SK-N-SH treated with all-trans-retinoic acid at 6 μM for 48 hours (cell line): ENCODE measurements around the gene ADIPOR2.
A peak's percentile ranks its signal among the peaks of the same experiment; 100 is the strongest.

Experiments
- ATAC-seq: fragments of 200-7000 bp; cut with Tn5 transposase; 3 replicates; pipeline ENCODE4 v1.9.1; 2020; ENCODE audit warnings: mild to moderate bottlenecking, moderate library complexity
- CSDC2 ChIP-seq: fragments of 250-450 bp; sonication (Bioruptor Pico); IDR thresholded peaks from 2 replicates; pipeline ENCODE4 v1.5.0; 2020; ENCODE audit warnings: mild to moderate bottlenecking, moderate library complexity
- ESRRG ChIP-seq: fragments of 250-450 bp; sonication (Bioruptor Pico); IDR thresholded peaks from 2 replicates; pipeline ENCODE4 v1.6.1; 2021; ENCODE audit warnings: mild to moderate bottlenecking
- GLIS3 ChIP-seq: fragments of 250-450 bp; sonication (Bioruptor Pico); IDR thresholded peaks from 2 replicates; pipeline ENCODE4 v1.5.0; 2020; ENCODE audit warnings: mild to moderate bottlenecking, moderate library complexity
- ISL1 ChIP-seq: fragments of 250-450 bp; sonication (Bioruptor Pico); IDR thresholded peaks from 2 replicates; pipeline ENCODE4 v2.1.2; 2022; ENCODE audit warnings: mild to moderate bottlenecking, moderate library complexity
- OSR1 ChIP-seq: fragments of 250-450 bp; sonication (Bioruptor Pico); IDR thresholded peaks from 2 replicates; pipeline ENCODE4 v1.8.0; 2022; ENCODE audit warnings: moderate library complexity, mild to moderate bottlenecking, inconsistent platforms
- PPARA ChIP-seq: fragments of 250-450 bp; sonication (Bioruptor Pico); IDR thresholded peaks from 2 replicates; pipeline ENCODE4 v1.5.0; 2020; ENCODE audit warnings: mild to moderate bottlenecking, borderline replicate concordance
- RARB ChIP-seq: fragments of 250-450 bp; sonication (Bioruptor Pico); IDR thresholded peaks from 2 replicates; pipeline ENCODE4 v1.8.0; 2021; ENCODE audit warnings: mild to moderate bottlenecking, moderate library complexity
- SNAI2 ChIP-seq: fragments of 250-450 bp; sonication (Bioruptor Pico); IDR thresholded peaks from 2 replicates; pipeline ENCODE4 v1.5.0; 2020; ENCODE audit warnings: mild to moderate bottlenecking, moderate library complexity
- TCF4 ChIP-seq: fragments of 250-450 bp; sonication (Bioruptor Pico); IDR thresholded peaks from 2 replicates; pipeline ENCODE4 v1.8.0; 2021; ENCODE audit warnings: mild to moderate bottlenecking, moderate library complexity, borderline replicate concordance
- ZC3H10 ChIP-seq: fragments of 250-450 bp; sonication (Bioruptor Pico); IDR thresholded peaks from 2 replicates; pipeline ENCODE4 v1.5.1; 2021; ENCODE audit warnings: mild to moderate bottlenecking, moderate library complexity
- ZFP30 ChIP-seq: fragments of 450-650 bp; formaldehyde crosslinking; IDR thresholded peaks from 2 replicates; pipeline ENCODE4 v1.5.0; 2022; ENCODE audit warnings: mild to moderate bottlenecking, moderate library complexity
- ZNF565 ChIP-seq: fragments of 450-650 bp; formaldehyde crosslinking; conservative IDR thresholded peaks from 2 replicates; pipeline ENCODE4 v1.5.0; 2020; ENCODE audit warnings: low read depth, mild to moderate bottlenecking, moderate library complexity
- ZNF70 ChIP-seq: fragments of 450-650 bp; formaldehyde crosslinking; IDR thresholded peaks from 2 replicates; pipeline ENCODE4 v1.5.0; 2020; ENCODE audit warnings: mild to moderate bottlenecking, moderate library complexity
- TF ChIP-seq, protein P1 (sequence below): fragments of 250-450 bp; sonication (Bioruptor Pico); IDR thresholded peaks from 2 replicates; pipeline ENCODE4 v1.8.0; 2021; ENCODE audit warnings: low read depth, mild to moderate bottlenecking, moderate library complexity, borderline replicate concordance
- TF ChIP-seq, protein P2 (sequence below): fragments of 250-450 bp; sonication (Bioruptor Pico); IDR thresholded peaks from 2 replicates; pipeline ENCODE4 v1.5.0; 2020; ENCODE audit warnings: mild to moderate bottlenecking, moderate library complexity
- TF ChIP-seq, protein P3 (sequence below): fragments of 250-450 bp; sonication (Bioruptor Pico); IDR thresholded peaks from 2 replicates; pipeline ENCODE4 v1.5.1; 2021; ENCODE audit warnings: mild to moderate bottlenecking, moderate library complexity
- TF ChIP-seq, protein P4 (sequence below): fragments of 250-450 bp; sonication (Bioruptor Pico); IDR thresholded peaks from 2 replicates; pipeline ENCODE4 v1.8.0; 2020; ENCODE audit warnings: mild to moderate bottlenecking, moderate library complexity, borderline replicate concordance
- TF ChIP-seq, protein P5 (sequence below): fragments of 250-450 bp; sonication (Bioruptor Pico); IDR thresholded peaks from 2 replicates; pipeline ENCODE4 v1.5.1; 2020; ENCODE audit warnings: low read depth, mild to moderate bottlenecking, moderate library complexity

ADIPOR2 gene

DNA sequence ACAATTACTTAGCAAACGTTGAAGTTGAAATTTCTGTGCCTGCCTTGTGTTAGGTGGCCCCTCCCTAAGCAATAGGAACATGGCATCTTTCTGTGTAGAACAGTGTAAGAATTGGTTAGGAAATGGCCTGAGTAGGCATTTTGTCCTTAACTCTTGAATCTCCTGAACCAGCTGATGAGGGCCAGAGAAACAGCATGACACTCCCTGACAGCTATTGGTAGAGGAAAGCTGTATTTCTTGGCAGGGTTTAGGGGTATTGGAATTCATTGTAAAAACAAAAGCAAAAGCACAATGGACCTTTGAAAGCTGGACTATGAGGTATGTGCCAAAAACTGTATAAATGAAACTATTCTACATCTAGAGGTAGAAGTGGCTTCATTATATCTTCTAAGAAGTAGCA lies 88.9 kb downstream of the ADIPOR2 start:
- TF ChIP-seq ISL1 (CRISPR knock-in tag): peak; percentile 53
- TF ChIP-seq ZNF565 (CRISPR knock-in tag): no peak
- ATAC-seq: peak; percentile 16; the same call in 2 of the 3 replicates

DNA sequence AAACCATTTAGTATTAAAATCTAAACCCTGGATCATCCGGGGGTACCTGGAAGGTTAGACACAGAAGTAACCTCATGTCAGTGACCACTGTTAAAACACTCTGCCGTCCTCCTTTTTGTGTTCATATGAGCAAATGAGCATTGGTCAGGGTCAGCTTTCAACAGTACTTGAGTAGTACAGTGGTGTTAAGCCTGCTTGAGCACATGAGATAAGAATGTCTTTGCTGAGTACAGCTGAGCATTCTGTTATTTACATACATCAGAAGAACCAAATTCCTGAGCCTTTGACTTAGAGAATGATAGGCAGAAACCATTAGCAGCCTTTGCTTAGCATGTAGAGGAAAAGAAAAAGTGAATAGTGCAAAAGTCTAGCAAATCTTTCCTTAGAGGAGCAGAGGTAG lies 90.9 kb downstream of the ADIPOR2 start:
- TF ChIP-seq ESRRG (CRISPR knock-in tag) (no peak), GLIS3 (CRISPR knock-in tag) (no peak), ZFP30 (CRISPR knock-in tag) (no peak), ZNF70 (CRISPR knock-in tag) (no peak), ZC3H10 (CRISPR knock-in tag) (no peak), PPARA (CRISPR knock-in tag) (no peak), OSR1 (no peak), RARB (no peak), CSDC2 (CRISPR knock-in tag) (no peak), ZNF565 (CRISPR knock-in tag) (no peak)
- TF ChIP-seq, protein P1, sequence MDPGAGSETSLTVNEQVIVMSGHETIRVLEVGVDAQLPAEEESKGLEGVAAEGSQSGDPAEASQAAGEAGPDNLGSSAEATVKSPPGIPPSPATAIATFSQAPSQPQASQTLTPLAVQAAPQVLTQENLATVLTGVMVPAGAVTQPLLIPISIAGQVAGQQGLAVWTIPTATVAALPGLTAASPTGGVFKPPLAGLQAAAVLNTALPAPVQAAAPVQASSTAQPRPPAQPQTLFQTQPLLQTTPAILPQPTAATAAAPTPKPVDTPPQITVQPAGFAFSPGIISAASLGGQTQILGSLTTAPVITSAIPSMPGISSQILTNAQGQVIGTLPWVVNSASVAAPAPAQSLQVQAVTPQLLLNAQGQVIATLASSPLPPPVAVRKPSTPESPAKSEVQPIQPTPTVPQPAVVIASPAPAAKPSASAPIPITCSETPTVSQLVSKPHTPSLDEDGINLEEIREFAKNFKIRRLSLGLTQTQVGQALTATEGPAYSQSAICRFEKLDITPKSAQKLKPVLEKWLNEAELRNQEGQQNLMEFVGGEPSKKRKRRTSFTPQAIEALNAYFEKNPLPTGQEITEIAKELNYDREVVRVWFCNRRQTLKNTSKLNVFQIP (CRISPR knock-in tag): no peak
- TF ChIP-seq, protein P2, sequence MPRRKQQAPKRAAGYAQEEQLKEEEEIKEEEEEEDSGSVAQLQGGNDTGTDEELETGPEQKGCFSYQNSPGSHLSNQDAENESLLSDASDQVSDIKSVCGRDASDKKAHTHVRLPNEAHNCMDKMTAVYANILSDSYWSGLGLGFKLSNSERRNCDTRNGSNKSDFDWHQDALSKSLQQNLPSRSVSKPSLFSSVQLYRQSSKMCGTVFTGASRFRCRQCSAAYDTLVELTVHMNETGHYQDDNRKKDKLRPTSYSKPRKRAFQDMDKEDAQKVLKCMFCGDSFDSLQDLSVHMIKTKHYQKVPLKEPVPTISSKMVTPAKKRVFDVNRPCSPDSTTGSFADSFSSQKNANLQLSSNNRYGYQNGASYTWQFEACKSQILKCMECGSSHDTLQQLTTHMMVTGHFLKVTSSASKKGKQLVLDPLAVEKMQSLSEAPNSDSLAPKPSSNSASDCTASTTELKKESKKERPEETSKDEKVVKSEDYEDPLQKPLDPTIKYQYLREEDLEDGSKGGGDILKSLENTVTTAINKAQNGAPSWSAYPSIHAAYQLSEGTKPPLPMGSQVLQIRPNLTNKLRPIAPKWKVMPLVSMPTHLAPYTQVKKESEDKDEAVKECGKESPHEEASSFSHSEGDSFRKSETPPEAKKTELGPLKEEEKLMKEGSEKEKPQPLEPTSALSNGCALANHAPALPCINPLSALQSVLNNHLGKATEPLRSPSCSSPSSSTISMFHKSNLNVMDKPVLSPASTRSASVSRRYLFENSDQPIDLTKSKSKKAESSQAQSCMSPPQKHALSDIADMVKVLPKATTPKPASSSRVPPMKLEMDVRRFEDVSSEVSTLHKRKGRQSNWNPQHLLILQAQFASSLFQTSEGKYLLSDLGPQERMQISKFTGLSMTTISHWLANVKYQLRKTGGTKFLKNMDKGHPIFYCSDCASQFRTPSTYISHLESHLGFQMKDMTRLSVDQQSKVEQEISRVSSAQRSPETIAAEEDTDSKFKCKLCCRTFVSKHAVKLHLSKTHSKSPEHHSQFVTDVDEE (CRISPR knock-in tag): no peak
- TF ChIP-seq, protein P3, sequence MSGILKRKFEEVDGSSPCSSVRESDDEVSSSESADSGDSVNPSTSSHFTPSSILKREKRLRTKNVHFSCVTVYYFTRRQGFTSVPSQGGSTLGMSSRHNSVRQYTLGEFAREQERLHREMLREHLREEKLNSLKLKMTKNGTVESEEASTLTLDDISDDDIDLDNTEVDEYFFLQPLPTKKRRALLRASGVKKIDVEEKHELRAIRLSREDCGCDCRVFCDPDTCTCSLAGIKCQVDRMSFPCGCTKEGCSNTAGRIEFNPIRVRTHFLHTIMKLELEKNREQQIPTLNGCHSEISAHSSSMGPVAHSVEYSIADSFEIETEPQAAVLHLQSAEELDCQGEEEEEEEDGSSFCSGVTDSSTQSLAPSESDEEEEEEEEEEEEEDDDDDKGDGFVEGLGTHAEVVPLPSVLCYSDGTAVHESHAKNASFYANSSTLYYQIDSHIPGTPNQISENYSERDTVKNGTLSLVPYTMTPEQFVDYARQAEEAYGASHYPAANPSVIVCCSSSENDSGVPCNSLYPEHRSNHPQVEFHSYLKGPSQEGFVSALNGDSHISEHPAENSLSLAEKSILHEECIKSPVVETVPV (CRISPR knock-in tag): no peak
- TF ChIP-seq, protein P4, sequence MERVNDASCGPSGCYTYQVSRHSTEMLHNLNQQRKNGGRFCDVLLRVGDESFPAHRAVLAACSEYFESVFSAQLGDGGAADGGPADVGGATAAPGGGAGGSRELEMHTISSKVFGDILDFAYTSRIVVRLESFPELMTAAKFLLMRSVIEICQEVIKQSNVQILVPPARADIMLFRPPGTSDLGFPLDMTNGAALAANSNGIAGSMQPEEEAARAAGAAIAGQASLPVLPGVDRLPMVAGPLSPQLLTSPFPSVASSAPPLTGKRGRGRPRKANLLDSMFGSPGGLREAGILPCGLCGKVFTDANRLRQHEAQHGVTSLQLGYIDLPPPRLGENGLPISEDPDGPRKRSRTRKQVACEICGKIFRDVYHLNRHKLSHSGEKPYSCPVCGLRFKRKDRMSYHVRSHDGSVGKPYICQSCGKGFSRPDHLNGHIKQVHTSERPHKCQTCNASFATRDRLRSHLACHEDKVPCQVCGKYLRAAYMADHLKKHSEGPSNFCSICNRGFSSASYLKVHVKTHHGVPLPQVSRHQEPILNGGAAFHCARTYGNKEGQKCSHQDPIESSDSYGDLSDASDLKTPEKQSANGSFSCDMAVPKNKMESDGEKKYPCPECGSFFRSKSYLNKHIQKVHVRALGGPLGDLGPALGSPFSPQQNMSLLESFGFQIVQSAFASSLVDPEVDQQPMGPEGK (CRISPR knock-in tag): no peak

DNA sequence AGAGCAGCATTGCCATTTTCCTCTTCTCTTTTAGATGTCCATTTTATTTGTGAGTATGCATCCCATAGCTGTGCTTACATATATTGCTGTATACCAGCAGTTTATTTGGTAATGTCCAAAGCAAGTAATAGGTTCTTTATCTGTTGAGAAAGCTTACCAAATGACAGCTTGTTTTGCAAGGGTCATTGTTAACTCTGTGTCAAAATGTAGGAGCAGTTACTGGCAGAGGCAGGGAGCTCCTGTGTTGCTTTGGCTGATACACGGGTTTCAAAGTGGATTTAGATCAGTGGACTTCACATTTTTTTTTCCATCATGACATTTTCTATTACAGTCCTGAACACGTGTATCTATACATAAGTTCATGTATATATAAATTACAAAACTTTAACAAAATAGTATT lies 91.3 kb downstream of the ADIPOR2 start:
- no peak for TF ChIP-seq CSDC2 (CRISPR knock-in tag)
- TF ChIP-seq, protein P4 (CRISPR knock-in tag): no peak
- TF ChIP-seq, protein P2 (CRISPR knock-in tag): no peak
- no peak for TF ChIP-seq ZNF565 (CRISPR knock-in tag)
- TF ChIP-seq TCF4 (CRISPR knock-in tag): no peak
- TF ChIP-seq, protein P3 (CRISPR knock-in tag): no peak
- no peak for TF ChIP-seq PPARA (CRISPR knock-in tag)
- no peak for TF ChIP-seq ZC3H10 (CRISPR knock-in tag)
- no peak for TF ChIP-seq RARB
- no peak for TF ChIP-seq SNAI2
- no peak for TF ChIP-seq ZNF70 (CRISPR knock-in tag)
- TF ChIP-seq ISL1 (CRISPR knock-in tag): no peak
- TF ChIP-seq, protein P5, sequence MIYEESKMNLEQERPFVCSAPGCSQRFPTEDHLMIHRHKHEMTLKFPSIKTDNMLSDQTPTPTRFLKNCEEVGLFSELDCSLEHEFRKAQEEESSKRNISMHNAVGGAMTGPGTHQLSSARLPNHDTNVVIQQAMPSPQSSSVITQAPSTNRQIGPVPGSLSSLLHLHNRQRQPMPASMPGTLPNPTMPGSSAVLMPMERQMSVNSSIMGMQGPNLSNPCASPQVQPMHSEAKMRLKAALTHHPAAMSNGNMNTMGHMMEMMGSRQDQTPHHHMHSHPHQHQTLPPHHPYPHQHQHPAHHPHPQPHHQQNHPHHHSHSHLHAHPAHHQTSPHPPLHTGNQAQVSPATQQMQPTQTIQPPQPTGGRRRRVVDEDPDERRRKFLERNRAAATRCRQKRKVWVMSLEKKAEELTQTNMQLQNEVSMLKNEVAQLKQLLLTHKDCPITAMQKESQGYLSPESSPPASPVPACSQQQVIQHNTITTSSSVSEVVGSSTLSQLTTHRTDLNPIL: no peak
- ATAC-seq: no peak

More for the DNA sequence above, 90.9 kb downstream of the ADIPOR2 start:
- no peak for ATAC-seq
